Tibial nerve (tissue), 3 donors: ENCODE results near the gene SLCO3A1.

Experiments
- POLR2A ChIP-seq, 2 donors: fragments of 450-650 bp; IDR thresholded peaks; one replicate each; pipeline ENCODE4 v1.6.1; 2017; ENCODE audit warnings: antibody characterized with exemption in 2 of 2, mild to moderate bottlenecking in 2 of 2, moderate library complexity in 2 of 2
- TF ChIP-seq, protein P1 (sequence below), 5 experiments: fragments of 200-600 bp in 3 of 5; fragments of 450-650 bp in 2 of 5; sonication (generic) in 3 of 5; IDR thresholded peaks; one replicate each; pipeline ENCODE4 v1.5.1; 2016 to 2019; ENCODE audit warnings: antibody characterized with exemption in 5 of 5, mild to moderate bottlenecking in 3 of 5, moderate library complexity in 2 of 5

DNA sequence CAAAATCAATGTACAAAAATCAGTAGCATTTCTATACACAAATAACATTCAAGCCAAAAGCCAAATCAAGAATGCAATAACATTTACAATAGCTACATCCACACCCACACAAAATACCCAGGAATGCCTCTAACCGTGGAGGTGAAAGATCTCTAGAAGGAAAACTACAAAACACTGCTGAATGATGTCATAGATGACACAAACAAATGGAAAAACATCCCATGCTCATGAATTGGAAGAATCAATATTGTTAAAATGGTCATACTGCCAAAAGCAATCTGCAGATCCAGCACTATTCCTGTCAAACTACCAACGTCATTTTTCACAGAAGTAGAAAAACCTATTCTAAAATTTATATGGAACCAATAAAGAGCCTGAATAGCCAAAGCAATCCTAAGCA lies 143.7 kb downstream of the SLCO3A1 start:
- TF ChIP-seq, protein P1, sequence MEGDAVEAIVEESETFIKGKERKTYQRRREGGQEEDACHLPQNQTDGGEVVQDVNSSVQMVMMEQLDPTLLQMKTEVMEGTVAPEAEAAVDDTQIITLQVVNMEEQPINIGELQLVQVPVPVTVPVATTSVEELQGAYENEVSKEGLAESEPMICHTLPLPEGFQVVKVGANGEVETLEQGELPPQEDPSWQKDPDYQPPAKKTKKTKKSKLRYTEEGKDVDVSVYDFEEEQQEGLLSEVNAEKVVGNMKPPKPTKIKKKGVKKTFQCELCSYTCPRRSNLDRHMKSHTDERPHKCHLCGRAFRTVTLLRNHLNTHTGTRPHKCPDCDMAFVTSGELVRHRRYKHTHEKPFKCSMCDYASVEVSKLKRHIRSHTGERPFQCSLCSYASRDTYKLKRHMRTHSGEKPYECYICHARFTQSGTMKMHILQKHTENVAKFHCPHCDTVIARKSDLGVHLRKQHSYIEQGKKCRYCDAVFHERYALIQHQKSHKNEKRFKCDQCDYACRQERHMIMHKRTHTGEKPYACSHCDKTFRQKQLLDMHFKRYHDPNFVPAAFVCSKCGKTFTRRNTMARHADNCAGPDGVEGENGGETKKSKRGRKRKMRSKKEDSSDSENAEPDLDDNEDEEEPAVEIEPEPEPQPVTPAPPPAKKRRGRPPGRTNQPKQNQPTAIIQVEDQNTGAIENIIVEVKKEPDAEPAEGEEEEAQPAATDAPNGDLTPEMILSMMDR (IDR thresholded peaks at IDR 0.05) = no peak
- no peak for TF ChIP-seq POLR2A (IDR thresholded peaks at IDR 0.05)
